Panc1 (cell line): Measurements from ENCODE around the gene GMFB. TPM values are rescaled to one million over a fixed set of nuclear protein-coding genes. Genes with fewer than 3 reads are reported as not detected.

Experiments
- ATAC-seq: fragments of 200-7000 bp; cut with Tn5 transposase; 2 replicates; pipeline ENCODE4 v1.9.1; 2020; ENCODE audit warnings: mild to moderate bottlenecking, moderate library complexity
- BruUV-seq: library from RNA; stranded (reverse); fragments of 400-500 nt; replicated peaks from 2 replicates; lab custom pipeline; 2021; lab: Mats Ljungman, UMichigan
- CTCF ChIA-PET: fragments of 300-600 bp; sonication (Branson Sonifier 250); formaldehyde crosslinking; loops from one replicate; lab custom pipeline; 2022; ENCODE audit warnings: antibody characterized with exemption; lab: Charles Lee
- POLR2A ChIA-PET: fragments of 300-600 bp; sonication (Branson Sonifier 250); formaldehyde crosslinking; loops from one replicate; lab custom pipeline; 2022; ENCODE audit warnings: antibody characterized with exemption; lab: Charles Lee
- DNase-seq: peaks from one replicate; pipeline ENCODE4 v3.0.0-alpha.2; 2010; ENCODE audit warnings: low read depth, low spot score
- H3K27ac ChIP-seq: 2 replicates; pipeline ENCODE4 v1.5.1; 2011; ENCODE audit warnings: mild to moderate bottlenecking, low read length, inconsistent platforms
- H3K27me3 ChIP-seq: fragments of 200-500 bp; sonication (Bioruptor generic); 2 replicates; pipeline ENCODE4 v1.6.0; 2014; ENCODE audit warnings: low read length, inconsistent platforms; ENCODE audit not compliant: control insufficient read depth, insufficient read depth
- H3K36me3 ChIP-seq: fragments of 200-500 bp; sonication (Bioruptor generic); 2 replicates; pipeline ENCODE4 v1.5.1; 2014; ENCODE audit warnings: inconsistent platforms, mild to moderate bottlenecking, low read length, moderate library complexity; ENCODE audit not compliant: control insufficient read depth, insufficient read depth
- H3K4me1 ChIP-seq: 2 replicates; pipeline ENCODE4 v1.5.1; 2011; ENCODE audit warnings: inconsistent platforms, mild to moderate bottlenecking, low read length, moderate library complexity; ENCODE audit not compliant: control insufficient read depth, insufficient read depth
- H3K4me3 ChIP-seq, 2 experiments: 2 replicates each; pipeline ENCODE4 v1.5.1; 2011 to 2012; ENCODE audit warnings: low read depth in 2 of 2, low read length in 2 of 2, mild to moderate bottlenecking in 2 of 2, inconsistent platforms in 1 of 2, moderate library complexity in 1 of 2
- H3K9me3 ChIP-seq: fragments of 200-500 bp; sonication (Bioruptor generic); 2 replicates; pipeline ENCODE4 v1.5.1; 2014; ENCODE audit warnings: low read depth, mild to moderate bottlenecking, inconsistent platforms, low read length, moderate library complexity; ENCODE audit not compliant: control insufficient read depth, insufficient read depth
- CTCF ChIP-seq: fragments of 450-650 bp; IDR thresholded peaks from 2 replicates; pipeline ENCODE4 v1.5.1; 2017; ENCODE audit warnings: mild to moderate bottlenecking
- POLR2AphosphoS5 ChIP-seq: IDR thresholded peaks from 2 replicates; pipeline ENCODE4 v1.6.1; 2012; ENCODE audit warnings: mild to moderate bottlenecking, low read depth, low read length, moderate library complexity
- REST ChIP-seq, 2 experiments: IDR thresholded peaks; 2 replicates each; pipeline ENCODE4 v1.6.1; 2011 to 2012; ENCODE audit warnings: low read depth in 2 of 2, control low read depth in 1 of 2, low read length in 1 of 2, mild to moderate bottlenecking in 1 of 2, moderate library complexity in 1 of 2; ENCODE audit not compliant: insufficient read depth in 1 of 2
- SIN3A ChIP-seq: IDR thresholded peaks from 2 replicates; pipeline ENCODE4 v1.6.1; 2012; ENCODE audit warnings: low read depth, mild to moderate bottlenecking, low read length, moderate library complexity, borderline replicate concordance; ENCODE audit not compliant: insufficient read depth
- TCF7L2 ChIP-seq: IDR thresholded peaks from 2 replicates; pipeline ENCODE4 v1.6.1; 2011; ENCODE audit warnings: mild to moderate bottlenecking, low read depth, low read length, inconsistent platforms
- in situ Hi-C: cut with HindIII; loops from 2 replicates; pipeline ENCODE4 v1.10.0; 2016; ENCODE audit warnings: low sequenced_read_pairs, low pct_unique_long_range_greater_than_20kb
- intact Hi-C: fragments of 100-400 bp; cut with micrococcal nuclease; formaldehyde crosslinking; loops from one replicate; pipeline ENCODE4 v1.10.0; 2022; ENCODE audit not compliant: unreplicated experiment
- total RNA-seq: library from RNA; stranded (reverse); gene quantifications from one replicate; pipeline ENCODE4 v1.2.1, GENCODE V29; 2021; ENCODE audit not compliant: unreplicated experiment

GMFB gene
- total RNA-seq, 1 experiment from 2014 or later, result 54.2 TPM

- POLR2A ChIA-PET, result no interaction called here
- Histone ChIP-seq H3K27ac (no peak overlapping the region), H3K27me3 (no peaks in the 10 kb centered on the region), H3K4me1 (no peaks in the 10 kb centered on the region), H3K4me3 (no peak overlapping the region), H3K9me3 (no peaks in the 10 kb centered on the region), H3K36me3 (no peaks in the 10 kb centered on the region; the same call in 1 of the 2 replicates)
- CTCF ChIA-PET, result no interaction called here
- TF ChIP-seq POLR2AphosphoS5, result no peak
- no peak for TF ChIP-seq SIN3A
- TF ChIP-seq REST (IDR thresholded peaks at IDR 0.05; ENCODE audit: insufficient read depth in 1 of 2, low read depth in 2 of 2, low read length in 1 of 2), result no peak
- TF ChIP-seq CTCF, result no peak
- TF ChIP-seq TCF7L2, result no peak
- in situ Hi-C loops, result no loop called here
- no TSS peak for BruUV-seq
- intact Hi-C loops, result no loop called here
- ATAC-seq (peak; percentile 30; the same call in 1 of the 2 replicates), DNase-seq (no peak)
Measured at GRCh38 chr14:54470701-54471100, 18.1 kb downstream of the GMFB start.

GRCh38 chr14:54467280-54467679 lies 21.5 kb downstream of the GMFB start:
- no peak for ATAC-seq
- intact Hi-C loops (no loop called here), in situ Hi-C loops (no loop called here)
- H3K27ac ChIP-seq, result no peak overlapping the region
- H3K4me1 ChIP-seq, result no peaks in the 10 kb centered on the region
- no peaks in the 10 kb centered on the region for H3K36me3 ChIP-seq
- TF ChIP-seq POLR2AphosphoS5 (no peak), REST (IDR thresholded peaks at IDR 0.05; ENCODE audit: insufficient read depth in 1 of 2, low read depth in 2 of 2, low read length in 1 of 2) (no peak), TCF7L2 (no peak), CTCF (no peak), SIN3A (no peak)
- ChIA-PET CTCF (no interaction called here), POLR2A (no interaction called here)
- no peaks in the 10 kb centered on the region for H3K9me3 ChIP-seq
- DNase-seq, result no peak
- no peak overlapping the region for H3K4me3 ChIP-seq
- H3K27me3 ChIP-seq, result no peaks in the 10 kb centered on the region
- BruUV-seq, result no TSS peak
